Liver (tissue), 3 donors: ENCODE results near the gene TMEM126B.

Experiments
- CTCF ChIP-seq: fragments of 150-350 bp; IDR thresholded peaks from 2 replicates; pipeline ENCODE4 v1.5.1; 2017; ENCODE audit warnings: improper control_type of control experiment, low read depth, low read length; ENCODE audit not compliant: missing input control
- EGR1 ChIP-seq, 2 donors: IDR thresholded peaks; 2 replicates each; pipeline ENCODE4 v1.6.1; 2016 to 2018; ENCODE audit warnings: antibody characterized with exemption in 2 of 2, low read depth in 2 of 2
- GABPA ChIP-seq, 2 donors: IDR thresholded peaks in 1 of 2; conservative IDR thresholded peaks in 1 of 2; 2 replicates each; pipeline ENCODE4 v1.6.1; 2016; ENCODE audit warnings: antibody characterized with exemption in 2 of 2, mild to moderate bottlenecking in 1 of 2, moderate library complexity in 1 of 2
- HNF4A ChIP-seq, 2 donors: conservative IDR thresholded peaks; 2 replicates each; pipeline ENCODE4 v1.6.1; 2016; ENCODE audit warnings: antibody characterized with exemption in 2 of 2, mild to moderate bottlenecking in 2 of 2
- JUND ChIP-seq, 2 donors: IDR thresholded peaks; 2 replicates each; pipeline ENCODE4 v1.6.1; 2016; ENCODE audit warnings: antibody characterized with exemption in 2 of 2
- NR2F2 ChIP-seq: IDR thresholded peaks from 2 replicates; pipeline ENCODE4 v1.6.1; 2016; ENCODE audit warnings: antibody characterized with exemption
- RAD21 ChIP-seq, 2 donors: IDR thresholded peaks; 2 replicates each; pipeline ENCODE4 v1.6.1; 2016; ENCODE audit warnings: antibody characterized with exemption in 2 of 2, mild to moderate bottlenecking in 2 of 2
- TAF1 ChIP-seq: conservative IDR thresholded peaks from 2 replicates; pipeline ENCODE4 v1.6.1; 2016; ENCODE audit warnings: antibody characterized with exemption, mild to moderate bottlenecking
- YY1 ChIP-seq: IDR thresholded peaks from 2 replicates; pipeline ENCODE4 v1.6.1; 2016; ENCODE audit warnings: antibody characterized with exemption, mild to moderate bottlenecking
- ZBTB33 ChIP-seq: IDR thresholded peaks from 2 replicates; pipeline ENCODE4 v1.6.1; 2016; ENCODE audit warnings: antibody characterized with exemption
- TF ChIP-seq, protein P1 (sequence below): IDR thresholded peaks from 2 replicates; pipeline ENCODE4 v1.6.1; 2016; ENCODE audit warnings: antibody characterized with exemption, mild to moderate bottlenecking
- TF ChIP-seq, protein P2 (sequence below): IDR thresholded peaks from 2 replicates; pipeline ENCODE4 v1.6.1; 2016; ENCODE audit warnings: antibody characterized with exemption
- donor health status: healthy.
- donor health status: healthy.

- TF ChIP-seq, protein P1, sequence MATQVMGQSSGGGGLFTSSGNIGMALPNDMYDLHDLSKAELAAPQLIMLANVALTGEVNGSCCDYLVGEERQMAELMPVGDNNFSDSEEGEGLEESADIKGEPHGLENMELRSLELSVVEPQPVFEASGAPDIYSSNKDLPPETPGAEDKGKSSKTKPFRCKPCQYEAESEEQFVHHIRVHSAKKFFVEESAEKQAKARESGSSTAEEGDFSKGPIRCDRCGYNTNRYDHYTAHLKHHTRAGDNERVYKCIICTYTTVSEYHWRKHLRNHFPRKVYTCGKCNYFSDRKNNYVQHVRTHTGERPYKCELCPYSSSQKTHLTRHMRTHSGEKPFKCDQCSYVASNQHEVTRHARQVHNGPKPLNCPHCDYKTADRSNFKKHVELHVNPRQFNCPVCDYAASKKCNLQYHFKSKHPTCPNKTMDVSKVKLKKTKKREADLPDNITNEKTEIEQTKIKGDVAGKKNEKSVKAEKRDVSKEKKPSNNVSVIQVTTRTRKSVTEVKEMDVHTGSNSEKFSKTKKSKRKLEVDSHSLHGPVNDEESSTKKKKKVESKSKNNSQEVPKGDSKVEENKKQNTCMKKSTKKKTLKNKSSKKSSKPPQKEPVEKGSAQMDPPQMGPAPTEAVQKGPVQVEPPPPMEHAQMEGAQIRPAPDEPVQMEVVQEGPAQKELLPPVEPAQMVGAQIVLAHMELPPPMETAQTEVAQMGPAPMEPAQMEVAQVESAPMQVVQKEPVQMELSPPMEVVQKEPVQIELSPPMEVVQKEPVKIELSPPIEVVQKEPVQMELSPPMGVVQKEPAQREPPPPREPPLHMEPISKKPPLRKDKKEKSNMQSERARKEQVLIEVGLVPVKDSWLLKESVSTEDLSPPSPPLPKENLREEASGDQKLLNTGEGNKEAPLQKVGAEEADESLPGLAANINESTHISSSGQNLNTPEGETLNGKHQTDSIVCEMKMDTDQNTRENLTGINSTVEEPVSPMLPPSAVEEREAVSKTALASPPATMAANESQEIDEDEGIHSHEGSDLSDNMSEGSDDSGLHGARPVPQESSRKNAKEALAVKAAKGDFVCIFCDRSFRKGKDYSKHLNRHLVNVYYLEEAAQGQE = no peak
- TF ChIP-seq CTCF (no peak), RAD21 (IDR thresholded peaks at IDR 0.05) (no peak), TAF1 (no peak), JUND (IDR thresholded peaks at IDR 0.05) (no peak), ZBTB33 (no peak), YY1 (no peak), HNF4A (conservative IDR thresholded peaks at IDR 0.05) (no peak), GABPA (IDR thresholded peaks at IDR 0.05 in 1 of 2, conservative IDR thresholded peaks at IDR 0.05 in 1 of 2) (no peak), NR2F2 (no peak), EGR1 (IDR thresholded peaks at IDR 0.05; ENCODE audit: low read depth in 2 of 2) (no peak)
- TF ChIP-seq, protein P2, sequence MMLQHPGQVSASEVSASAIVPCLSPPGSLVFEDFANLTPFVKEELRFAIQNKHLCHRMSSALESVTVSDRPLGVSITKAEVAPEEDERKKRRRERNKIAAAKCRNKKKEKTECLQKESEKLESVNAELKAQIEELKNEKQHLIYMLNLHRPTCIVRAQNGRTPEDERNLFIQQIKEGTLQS = no peak
Observed at GRCh38 chr11:85589373-85589772, 39.0 kb upstream of the TMEM126B start.
